ENCODE data around the gene FAM180A.

The FAM180A gene

DNA sequence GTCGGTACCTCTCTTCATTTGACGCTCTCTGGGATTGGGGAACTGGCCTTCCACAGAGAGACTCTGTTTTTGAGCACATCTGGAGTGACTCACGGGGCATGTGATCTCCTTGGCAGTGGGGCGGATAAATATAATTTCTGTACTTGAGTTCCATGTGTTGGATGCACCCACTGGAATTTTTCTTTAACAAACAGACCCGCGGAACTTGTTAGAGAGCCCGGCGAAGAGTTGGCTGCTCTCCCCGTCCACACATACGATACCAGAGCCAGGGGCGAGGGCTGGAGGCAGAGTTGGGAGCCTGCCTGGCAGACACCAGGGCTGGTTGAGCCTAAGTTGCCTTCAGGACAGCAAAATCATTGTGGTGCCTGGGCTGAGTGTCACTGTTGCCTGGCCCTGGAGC is at the start of gene FAM180A:
TSS of gene FAM180A (minus strand) at position 44 of the 400 bp plus-strand sequence. CDS start 233 bp downstream, outside the sequence.
- peak within 1 kb of the TSS; percentile 10 for H3K4me3 ChIP-seq (replicated peaks; ENCODE audit: low read depth, low read length)
- TF ChIP-seq, protein P1, sequence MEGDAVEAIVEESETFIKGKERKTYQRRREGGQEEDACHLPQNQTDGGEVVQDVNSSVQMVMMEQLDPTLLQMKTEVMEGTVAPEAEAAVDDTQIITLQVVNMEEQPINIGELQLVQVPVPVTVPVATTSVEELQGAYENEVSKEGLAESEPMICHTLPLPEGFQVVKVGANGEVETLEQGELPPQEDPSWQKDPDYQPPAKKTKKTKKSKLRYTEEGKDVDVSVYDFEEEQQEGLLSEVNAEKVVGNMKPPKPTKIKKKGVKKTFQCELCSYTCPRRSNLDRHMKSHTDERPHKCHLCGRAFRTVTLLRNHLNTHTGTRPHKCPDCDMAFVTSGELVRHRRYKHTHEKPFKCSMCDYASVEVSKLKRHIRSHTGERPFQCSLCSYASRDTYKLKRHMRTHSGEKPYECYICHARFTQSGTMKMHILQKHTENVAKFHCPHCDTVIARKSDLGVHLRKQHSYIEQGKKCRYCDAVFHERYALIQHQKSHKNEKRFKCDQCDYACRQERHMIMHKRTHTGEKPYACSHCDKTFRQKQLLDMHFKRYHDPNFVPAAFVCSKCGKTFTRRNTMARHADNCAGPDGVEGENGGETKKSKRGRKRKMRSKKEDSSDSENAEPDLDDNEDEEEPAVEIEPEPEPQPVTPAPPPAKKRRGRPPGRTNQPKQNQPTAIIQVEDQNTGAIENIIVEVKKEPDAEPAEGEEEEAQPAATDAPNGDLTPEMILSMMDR (IDR thresholded peaks at IDR 0.05; ENCODE audit: low read length, missing control alignments): no peak
- DNase-seq (ENCODE audit: low read depth): peak; percentile 88

DNA sequence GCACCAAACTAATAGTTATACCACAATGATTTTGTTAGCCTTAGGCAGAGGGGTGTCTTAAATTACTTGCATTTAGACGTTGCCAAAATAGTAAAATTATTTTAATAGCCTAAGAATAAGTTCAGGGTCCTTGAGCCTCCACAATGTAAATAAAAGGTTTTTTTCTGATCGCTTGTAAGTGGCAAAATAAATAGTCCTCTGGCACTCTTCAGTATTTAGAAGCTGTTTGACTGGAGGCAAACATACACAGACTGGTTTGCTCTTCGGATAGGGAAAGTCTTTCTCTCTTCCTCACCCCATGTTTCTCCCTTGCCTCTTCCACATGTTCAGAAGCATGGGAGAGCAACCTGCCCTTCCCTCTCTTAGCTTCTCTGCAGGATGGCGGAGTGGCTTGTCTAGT is 49.5 kb upstream of the FAM180A start:
- H3K4me3 ChIP-seq (replicated peaks; ENCODE audit: low read depth, low read length): no peak overlapping the region
- TF ChIP-seq, protein P1 (IDR thresholded peaks at IDR 0.05; ENCODE audit: low read length, missing control alignments): no peak
- no peak for DNase-seq (ENCODE audit: low read depth)

DNA sequence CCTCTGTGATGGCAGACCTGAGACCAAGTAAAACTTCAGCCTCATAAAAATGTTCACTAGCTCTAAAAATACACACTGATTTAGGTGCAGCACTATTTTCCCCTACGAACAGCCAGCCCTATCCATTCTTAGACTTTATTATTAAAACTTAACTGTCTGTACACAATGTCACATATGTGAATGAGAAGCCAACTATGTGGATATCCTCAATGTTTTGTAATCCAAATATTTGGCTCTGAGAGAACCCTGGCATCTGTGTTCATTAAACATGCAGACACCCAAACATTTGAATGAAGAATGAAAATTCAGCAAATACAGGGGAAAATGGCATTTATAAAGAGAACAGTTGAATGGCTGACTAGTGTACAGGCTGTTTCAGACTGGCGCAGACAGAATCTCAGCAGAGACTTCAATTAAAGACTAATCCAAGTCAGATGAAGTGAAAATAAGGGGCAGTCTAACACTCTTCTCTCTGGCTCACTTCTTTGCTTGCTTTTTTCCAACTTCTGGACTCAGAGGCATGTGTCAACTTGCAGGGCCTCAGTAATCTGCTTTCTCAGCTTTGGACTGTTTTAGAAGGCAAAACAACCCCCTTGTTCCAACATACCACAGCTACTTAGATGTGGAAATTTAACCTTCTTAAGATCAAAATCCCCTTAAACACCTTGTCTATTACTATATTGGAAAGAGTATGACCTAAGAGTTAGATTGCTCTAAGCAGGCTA is 47.4 kb upstream of the FAM180A start:
- no peak for DNase-seq (ENCODE audit: low read depth)
- TF ChIP-seq, protein P1 (IDR thresholded peaks at IDR 0.05; ENCODE audit: low read length, missing control alignments): no peak
- no peak overlapping the region for H3K4me3 ChIP-seq (replicated peaks; ENCODE audit: low read depth, low read length)

DNA sequence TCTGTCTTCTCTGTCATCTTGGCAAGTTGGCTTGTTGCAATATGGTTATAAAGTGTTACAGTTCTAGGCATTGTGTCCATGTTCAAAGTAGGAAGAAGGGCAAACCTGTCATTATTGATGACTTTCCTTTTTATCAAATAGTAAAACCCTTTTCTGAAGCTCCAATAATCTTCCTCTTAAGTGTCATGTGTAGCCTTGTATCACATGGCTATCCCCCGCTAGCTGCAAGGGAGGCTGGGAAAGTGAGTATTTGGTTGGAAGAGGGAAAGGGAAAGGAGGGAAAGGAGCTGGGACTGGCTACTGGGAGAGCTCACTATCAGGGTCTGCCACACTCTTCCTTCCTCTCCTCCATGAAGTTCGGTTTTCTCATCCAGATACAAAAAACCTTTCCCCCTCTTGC is 45.2 kb upstream of the FAM180A start:
- TF ChIP-seq, protein P1 (IDR thresholded peaks at IDR 0.05; ENCODE audit: low read length, missing control alignments): no peak

DNA sequence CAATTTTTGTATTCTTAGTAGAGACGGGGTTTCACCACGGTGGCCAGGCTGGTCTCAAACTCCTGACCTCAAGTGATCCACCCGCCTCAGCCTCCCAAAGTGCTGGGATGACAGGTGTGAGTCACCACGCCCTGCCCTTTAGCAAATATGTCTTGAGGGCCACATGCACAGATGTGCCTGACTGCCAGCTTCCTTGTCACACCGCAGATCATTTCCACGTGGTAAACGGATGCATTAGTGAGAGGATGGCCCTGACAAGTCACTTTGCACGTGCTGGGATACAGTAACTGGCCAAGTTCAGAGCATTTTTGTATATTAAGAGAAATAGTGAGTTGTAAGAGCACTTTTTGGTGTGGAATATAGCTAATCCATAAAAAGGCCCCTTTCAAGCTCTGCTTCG is 44.3 kb upstream of the FAM180A start:
- no peak for DNase-seq (ENCODE audit: low read depth)
- TF ChIP-seq, protein P1 (IDR thresholded peaks at IDR 0.05; ENCODE audit: low read length, missing control alignments): no peak
- no peak overlapping the region for H3K4me3 ChIP-seq (replicated peaks; ENCODE audit: low read depth, low read length)

More for the DNA sequence above, 45.2 kb upstream of the FAM180A start:
- no peak overlapping the region for H3K4me3 ChIP-seq (replicated peaks; ENCODE audit: low read depth, low read length)
- no peak for DNase-seq (ENCODE audit: low read depth)

DNA sequence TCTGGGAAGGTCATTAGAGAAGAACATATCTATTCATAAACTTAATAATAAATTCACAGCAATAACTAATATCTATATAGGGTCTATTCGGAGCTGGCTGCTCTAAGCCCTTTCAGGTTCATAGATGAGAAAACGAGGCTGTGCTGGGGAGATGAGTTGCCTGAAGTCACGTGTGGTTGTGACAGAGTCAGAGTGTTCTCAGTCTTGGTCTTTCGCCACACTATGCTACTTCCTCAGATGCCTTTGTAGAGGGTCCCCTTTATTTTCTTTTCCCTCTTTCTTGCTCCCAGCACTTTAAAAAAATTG is 43.7 kb upstream of the FAM180A start:
- TF ChIP-seq, protein P1 (IDR thresholded peaks at IDR 0.05; ENCODE audit: low read length, missing control alignments): no peak
- H3K4me3 ChIP-seq (replicated peaks; ENCODE audit: low read depth, low read length): no peak overlapping the region
- DNase-seq (ENCODE audit: low read depth): no peak
